Dendritic cell treated with granulocyte-macrophage colony-stimulating factor and Interleukin-4, amounts not matched to agents 40 ng/mL and 50 ng/mL, for 4 days (primary cell): ENCODE results near the gene PCDHA4.
"Not testable (repeated sequence)": the region's sequence is repeated elsewhere in the genome, so short reads cannot be mapped to it uniquely, and the experiment has no call there.

Source experiments
- H3K27ac Mint-ChIP-seq: one replicate; pipeline ENCODE4 v1.8.0; 2022; ENCODE audit warnings: mild to moderate bottlenecking, mixed read lengths
- H3K27me3 Mint-ChIP-seq: one replicate; pipeline ENCODE4 v1.8.0; 2022; ENCODE audit warnings: mild to moderate bottlenecking, mixed read lengths
- H3K36me3 Mint-ChIP-seq: one replicate; pipeline ENCODE4 v1.8.0; 2022; ENCODE audit warnings: low read depth, mixed read lengths
- H3K4me1 Mint-ChIP-seq: one replicate; pipeline ENCODE4 v1.8.0; 2022; ENCODE audit warnings: low read depth, mixed read lengths
- H3K4me3 Mint-ChIP-seq: one replicate; pipeline ENCODE4 v1.8.0; 2022; ENCODE audit warnings: mild to moderate bottlenecking, moderate library complexity, mixed read lengths
- H3K9me3 Mint-ChIP-seq: one replicate; pipeline ENCODE4 v1.8.0; 2022; ENCODE audit warnings: mixed read lengths
- intact Hi-C: fragments of 100-400 bp; cut with micrococcal nuclease; formaldehyde crosslinking; loops from one replicate; pipeline ENCODE4 v1.15.0; 2022

Gene PCDHA4

DNA sequence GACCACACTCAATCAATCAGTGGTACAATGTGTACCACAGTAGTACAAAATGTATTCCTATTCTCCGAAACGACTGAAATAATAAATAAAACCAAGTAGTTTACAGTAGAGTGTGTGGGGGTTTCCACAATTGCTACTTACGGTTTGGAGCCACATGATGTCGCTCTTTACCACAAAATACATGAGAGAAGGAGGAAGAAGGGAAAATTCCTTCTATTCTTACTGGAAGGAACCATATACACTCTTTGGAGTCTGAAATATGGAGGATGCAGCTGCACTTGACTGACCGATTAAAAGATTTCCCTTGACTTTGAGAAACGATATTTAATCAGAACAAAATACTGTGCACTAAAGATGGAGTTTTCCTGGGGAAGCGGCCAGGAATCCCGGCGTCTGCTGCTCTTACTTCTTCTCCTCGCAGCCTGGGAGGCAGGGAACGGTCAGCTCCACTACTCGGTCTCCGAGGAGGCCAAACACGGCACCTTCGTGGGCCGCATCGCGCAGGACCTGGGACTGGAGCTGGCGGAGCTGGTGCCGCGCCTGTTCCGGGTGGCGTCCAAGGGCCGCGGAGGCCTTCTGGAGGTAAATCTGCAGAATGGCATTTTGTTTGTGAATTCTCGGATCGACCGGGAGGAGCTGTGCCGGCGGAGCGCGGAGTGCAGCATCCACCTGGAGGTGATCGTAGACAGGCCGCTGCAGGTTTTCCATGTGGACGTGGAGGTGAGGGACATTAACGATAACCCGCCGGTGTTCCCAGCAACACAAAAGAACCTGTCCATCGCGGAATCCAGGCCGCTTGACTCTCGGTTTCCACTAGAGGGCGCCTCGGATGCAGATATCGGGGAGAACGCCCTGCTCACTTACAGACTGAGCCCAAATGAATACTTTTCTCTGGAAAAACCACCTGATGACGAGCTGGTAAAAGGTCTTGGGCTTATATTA lies at the start of gene PCDHA4:
Gene PCDHA4, plus strand, starts transcription at position 235 of the 942 bp plus-strand sequence.
- Mint-ChIP-seq H3K4me3 (no peak within 1 kb of the TSS), H3K36me3 (no peaks in the 10 kb centered on the region), H3K4me1 (no peaks in the 10 kb centered on the region), H3K27me3 (peaks cover 24% of the 10 kb centered on the region), H3K27ac (no peak within 1 kb of the TSS), H3K9me3 (peaks cover 53% of the 10 kb centered on the region)
- intact Hi-C loops, result no loop called here

DNA sequence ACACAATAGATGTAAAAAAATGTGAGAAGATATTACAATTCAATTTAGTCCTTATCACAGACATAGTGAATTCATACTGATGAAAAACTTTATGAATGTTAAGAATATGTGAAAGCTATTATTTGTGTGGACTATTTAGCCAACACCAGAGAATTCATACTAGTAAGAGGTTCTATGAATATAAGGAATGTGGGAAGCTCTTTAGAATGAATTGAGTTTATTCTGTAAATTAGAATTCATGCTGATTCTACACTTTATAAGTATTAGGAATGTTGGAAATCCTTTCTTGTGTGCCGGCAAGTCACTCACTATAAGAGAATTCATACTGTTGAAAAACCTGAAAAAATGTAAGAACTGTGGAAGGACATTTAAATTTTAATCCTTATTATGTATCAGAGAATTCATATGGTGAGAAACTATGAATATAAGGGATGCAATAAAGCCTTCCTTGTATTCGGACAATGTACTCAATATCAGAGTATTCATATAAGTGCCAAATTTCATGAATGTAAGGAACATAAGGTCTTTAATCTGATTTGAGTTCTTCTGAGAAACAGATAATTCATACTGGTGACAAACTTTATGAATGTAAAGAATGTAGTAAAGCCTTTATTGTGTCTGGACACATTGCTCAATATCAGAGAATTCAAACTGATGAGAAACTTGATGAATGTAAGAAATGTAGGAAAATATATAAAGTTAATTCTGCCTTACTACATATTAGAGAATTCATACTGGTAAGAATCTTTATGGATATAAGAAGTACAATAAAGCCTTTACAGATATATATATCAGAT lies 42.5 kb upstream of the PCDHA4 start:
- H3K4me3 Mint-ChIP-seq, result no peak overlapping the region
- H3K27ac Mint-ChIP-seq, result no peak overlapping the region
- intact Hi-C loops, result loop anchor here (10.0 kb wide), 1 partner anchor 550 kb away; no protein-coding TSS in a partner anchor
- H3K36me3 Mint-ChIP-seq, result no peaks in the 10 kb centered on the region
- H3K27me3 Mint-ChIP-seq, result no peaks in the 10 kb centered on the region
- peaks cover 91% of the 10 kb centered on the region for H3K9me3 Mint-ChIP-seq
- H3K4me1 Mint-ChIP-seq, result no peaks in the 10 kb centered on the region

DNA sequence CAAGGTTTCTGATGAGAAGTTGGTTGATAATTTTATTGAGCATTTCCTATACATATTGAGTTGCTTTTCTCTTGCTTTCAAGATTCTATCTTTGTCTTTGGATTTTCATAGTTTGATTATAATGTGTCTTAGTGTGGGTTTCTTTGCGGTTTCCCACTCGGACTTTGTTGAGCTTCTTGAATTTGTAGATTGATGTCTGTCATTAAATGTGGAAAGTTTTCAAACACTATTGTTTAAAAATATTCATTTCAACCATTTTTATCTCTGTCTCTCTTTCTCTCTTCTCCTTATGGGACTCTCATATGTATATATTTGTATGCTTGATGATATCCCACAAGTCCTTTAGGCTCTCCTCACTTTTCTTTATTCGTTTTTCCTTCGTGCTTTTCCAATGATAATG lies 39.4 kb upstream of the PCDHA4 start:
- H3K9me3 Mint-ChIP-seq, result peaks cover 82% of the 10 kb centered on the region
- no peaks in the 10 kb centered on the region for H3K27me3 Mint-ChIP-seq
- no peaks in the 10 kb centered on the region for H3K36me3 Mint-ChIP-seq
- intact Hi-C loops, result loop anchor here (10.0 kb wide), 1 partner anchor 547 kb away; no protein-coding TSS in a partner anchor
- no peak overlapping the region for H3K27ac Mint-ChIP-seq
- H3K4me3 Mint-ChIP-seq, result no peak overlapping the region
- H3K4me1 Mint-ChIP-seq, result no peaks in the 10 kb centered on the region

DNA sequence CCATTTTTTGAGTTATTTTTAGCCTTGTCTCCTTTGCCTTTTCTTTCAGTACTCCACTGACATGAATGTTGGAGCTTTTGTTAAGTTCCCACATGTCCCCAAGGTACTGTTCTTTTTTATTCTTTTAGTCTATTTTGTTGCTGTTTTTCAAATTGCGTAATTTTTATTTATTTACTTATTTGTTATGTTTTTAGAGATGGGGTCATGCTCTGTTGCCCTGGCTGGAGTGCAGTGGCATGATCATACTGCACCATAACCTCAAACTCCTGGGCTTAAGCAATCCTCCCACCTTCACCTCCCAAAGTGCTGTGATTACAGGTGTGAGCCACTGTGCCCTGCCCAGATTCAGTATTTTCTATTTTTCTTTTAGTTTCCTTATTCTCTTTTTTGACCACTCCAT lies 26.4 kb upstream of the PCDHA4 start:
- Mint-ChIP-seq H3K36me3 (no peaks in the 10 kb centered on the region), H3K4me3 (no peak overlapping the region), H3K9me3 (peaks cover 91% of the 10 kb centered on the region), H3K27me3 (no peaks in the 10 kb centered on the region), H3K27ac (no peak overlapping the region), H3K4me1 (no peaks in the 10 kb centered on the region)
- intact Hi-C loops, result no loop called here

DNA sequence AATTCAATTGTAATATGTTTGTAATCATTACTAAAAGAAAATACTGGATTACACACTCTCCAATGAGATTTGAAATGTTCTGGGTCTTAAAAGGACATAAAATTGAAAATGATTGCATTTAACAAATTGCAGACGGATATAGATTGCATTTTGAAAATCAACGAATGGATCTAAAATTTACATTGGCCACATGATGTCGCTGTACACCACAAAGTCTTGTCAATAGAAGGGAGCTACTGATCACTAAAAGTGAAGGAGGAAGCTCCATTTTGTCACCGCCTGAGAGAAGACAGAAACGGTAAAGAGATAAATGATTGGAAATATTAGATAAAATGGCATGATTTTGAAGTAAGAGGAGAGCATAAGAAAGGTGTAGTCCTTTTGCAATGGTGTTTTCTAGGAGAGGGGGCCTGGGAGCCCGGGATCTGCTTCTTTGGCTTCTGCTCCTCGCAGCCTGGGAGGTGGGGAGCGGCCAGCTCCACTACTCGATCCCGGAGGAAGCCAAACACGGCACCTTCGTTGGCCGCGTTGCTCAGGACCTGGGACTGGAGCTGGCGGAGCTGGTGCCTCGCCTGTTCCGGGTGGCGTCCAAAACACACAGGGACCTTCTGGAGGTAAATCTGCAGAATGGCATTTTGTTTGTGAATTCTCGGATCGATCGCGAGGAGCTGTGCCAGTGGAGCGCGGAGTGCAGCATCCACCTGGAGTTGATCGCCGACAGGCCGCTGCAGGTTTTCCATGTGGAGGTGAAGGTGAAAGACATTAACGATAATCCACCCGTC lies 20.8 kb upstream of the PCDHA4 start, which contains the start of gene PCDHA1:
Gene PCDHA1, plus strand, starts transcription at position 236 of the 782 bp plus-strand sequence.
- H3K27me3 Mint-ChIP-seq, result peaks cover 31% of the 10 kb centered on the region
- H3K9me3 Mint-ChIP-seq, result peaks cover 77% of the 10 kb centered on the region
- H3K36me3 Mint-ChIP-seq, result no peaks in the 10 kb centered on the region
- no peak within 1 kb of the TSS for H3K27ac Mint-ChIP-seq
- intact Hi-C loops, result no loop called here
- H3K4me3 Mint-ChIP-seq, result no peak within 1 kb of the TSS
- no peaks in the 10 kb centered on the region for H3K4me1 Mint-ChIP-seq

DNA sequence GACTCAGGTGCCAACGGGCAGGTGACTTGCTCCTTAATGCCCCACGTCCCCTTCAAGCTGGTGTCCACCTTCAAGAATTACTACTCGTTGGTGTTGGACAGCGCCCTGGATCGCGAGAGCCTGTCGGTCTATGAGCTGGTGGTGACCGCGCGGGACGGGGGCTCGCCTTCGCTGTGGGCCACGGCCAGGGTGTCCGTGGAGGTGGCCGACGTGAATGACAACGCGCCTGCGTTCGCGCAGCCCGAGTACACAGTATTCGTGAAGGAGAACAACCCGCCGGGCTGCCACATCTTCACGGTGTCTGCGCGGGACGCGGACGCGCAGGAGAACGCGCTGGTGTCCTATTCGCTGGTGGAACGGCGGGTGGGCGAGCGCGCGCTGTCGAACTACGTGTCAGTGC lies 19.4 kb upstream of the PCDHA4 start:
- H3K4me3 Mint-ChIP-seq, H3K27ac Mint-ChIP-seq, intact Hi-C loops, H3K4me1 Mint-ChIP-seq, H3K36me3 Mint-ChIP-seq: not testable (repeated sequence)
- H3K9me3 Mint-ChIP-seq, result peaks cover 76% of the 10 kb centered on the region
- H3K27me3 Mint-ChIP-seq, result peaks cover 31% of the 10 kb centered on the region

DNA sequence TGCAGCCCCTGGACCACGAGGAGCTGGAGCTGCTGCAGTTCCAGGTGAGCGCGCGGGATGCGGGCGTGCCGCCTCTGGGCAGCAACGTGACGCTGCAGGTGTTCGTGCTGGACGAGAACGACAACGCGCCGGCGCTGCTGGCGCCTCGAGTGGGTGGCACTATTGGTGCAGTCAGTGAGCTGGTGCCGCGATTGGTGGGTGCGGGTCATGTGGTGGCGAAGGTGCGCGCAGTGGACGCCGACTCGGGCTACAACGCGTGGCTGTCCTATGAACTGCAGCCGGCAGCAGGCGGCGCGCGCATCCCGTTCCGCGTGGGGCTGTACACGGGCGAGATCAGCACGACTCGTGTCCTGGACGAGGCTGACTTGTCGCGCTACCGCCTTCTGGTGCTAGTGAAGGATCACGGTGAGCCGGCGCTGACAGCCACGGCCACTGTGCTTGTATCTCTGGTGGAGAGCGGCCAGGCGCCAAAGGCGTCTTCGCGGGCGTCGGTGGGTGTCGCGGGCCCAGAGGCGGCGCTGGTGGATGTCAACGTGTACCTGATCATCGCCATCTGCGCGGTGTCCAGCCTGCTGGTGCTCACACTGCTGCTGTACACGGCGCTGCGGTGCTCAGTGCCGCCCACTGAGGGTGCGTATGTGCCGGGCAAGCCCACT lies 18.9 kb upstream of the PCDHA4 start:
- Mint-ChIP-seq H3K27me3 (peaks cover 31% of the 10 kb centered on the region), H3K9me3 (peaks cover 76% of the 10 kb centered on the region)
- H3K36me3 Mint-ChIP-seq, intact Hi-C loops, H3K4me3 Mint-ChIP-seq, H3K27ac Mint-ChIP-seq, H3K4me1 Mint-ChIP-seq: not testable (repeated sequence)

DNA sequence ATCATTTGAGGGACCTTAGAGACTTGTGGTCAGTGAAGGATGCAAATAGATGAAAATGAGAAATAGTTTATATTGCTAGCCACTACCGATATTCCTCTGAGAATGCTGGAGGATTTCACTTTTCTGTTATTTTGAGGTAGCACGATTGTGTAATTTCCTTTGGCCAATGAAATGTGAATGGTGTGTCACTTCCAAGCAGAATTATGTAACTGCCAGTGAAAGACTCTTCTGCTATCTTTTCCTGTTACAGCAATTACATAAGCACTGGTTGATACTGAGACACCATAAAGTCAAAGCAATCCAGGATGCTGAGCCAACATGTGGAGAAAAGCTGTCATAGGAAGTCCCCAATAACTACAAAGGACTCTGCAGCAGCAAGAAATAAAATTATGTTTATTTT lies 15.8 kb upstream of the PCDHA4 start:
- intact Hi-C loops, result no loop called here
- Mint-ChIP-seq H3K4me1 (no peaks in the 10 kb centered on the region), H3K27me3 (peaks cover 41% of the 10 kb centered on the region), H3K27ac (no peak overlapping the region), H3K36me3 (no peaks in the 10 kb centered on the region), H3K9me3 (peaks cover 81% of the 10 kb centered on the region), H3K4me3 (no peak overlapping the region)

DNA sequence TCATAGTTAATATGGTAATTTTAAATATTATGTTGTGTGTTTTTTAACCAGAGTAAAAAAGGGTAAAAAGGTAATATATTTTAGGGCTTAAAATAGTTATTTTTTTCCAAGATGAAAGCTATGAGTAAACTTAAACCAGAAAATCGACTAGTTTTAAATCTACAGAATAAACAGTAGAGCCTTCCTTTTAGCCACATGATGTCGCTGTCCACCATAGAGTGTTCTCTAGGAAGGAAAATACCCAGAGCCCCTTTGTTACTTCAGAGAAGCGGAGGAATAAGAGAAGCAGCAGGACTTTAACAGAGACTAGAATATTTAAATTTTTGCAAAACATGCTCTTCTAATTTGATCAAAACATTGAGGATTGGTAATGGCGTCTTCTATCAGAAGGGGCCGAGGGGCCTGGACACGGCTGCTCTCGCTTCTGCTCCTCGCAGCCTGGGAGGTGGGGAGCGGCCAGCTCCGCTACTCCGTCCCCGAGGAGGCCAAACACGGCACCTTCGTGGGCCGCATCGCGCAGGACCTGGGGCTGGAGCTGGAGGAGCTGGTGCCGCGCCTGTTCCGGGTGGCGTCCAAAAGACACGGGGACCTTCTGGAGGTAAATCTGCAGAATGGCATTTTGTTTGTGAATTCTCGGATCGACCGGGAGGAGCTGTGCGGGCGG lies 12.1 kb upstream of the PCDHA4 start, which contains the start of gene PCDHA2:
Gene PCDHA2, plus strand, starts transcription at position 258 of the 664 bp plus-strand sequence.
- H3K4me1 Mint-ChIP-seq, result no peaks in the 10 kb centered on the region
- no peak within 1 kb of the TSS for H3K4me3 Mint-ChIP-seq
- H3K27ac Mint-ChIP-seq, result no peak within 1 kb of the TSS
- H3K9me3 Mint-ChIP-seq, result peaks cover 60% of the 10 kb centered on the region
- intact Hi-C loops, result no loop called here
- no peaks in the 10 kb centered on the region for H3K36me3 Mint-ChIP-seq
- H3K27me3 Mint-ChIP-seq, result peaks cover 17% of the 10 kb centered on the region

DNA sequence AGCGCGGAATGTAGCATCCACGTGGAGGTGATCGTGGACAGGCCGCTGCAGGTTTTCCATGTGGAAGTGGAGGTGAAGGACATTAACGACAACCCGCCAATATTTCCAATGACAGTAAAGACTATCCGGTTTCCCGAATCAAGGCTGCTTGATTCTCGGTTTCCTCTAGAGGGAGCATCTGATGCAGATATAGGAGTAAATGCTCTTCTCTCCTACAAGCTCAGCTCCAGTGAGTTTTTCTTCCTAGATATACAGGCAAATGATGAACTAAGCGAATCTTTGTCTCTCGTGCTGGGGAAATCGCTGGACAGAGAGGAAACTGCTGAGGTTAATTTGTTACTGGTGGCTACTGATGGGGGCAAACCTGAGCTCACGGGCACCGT lies 11.6 kb upstream of the PCDHA4 start:
- Mint-ChIP-seq H3K27ac (no peak overlapping the region), H3K27me3 (peaks cover 17% of the 10 kb centered on the region), H3K4me3 (no peak overlapping the region), H3K4me1 (no peaks in the 10 kb centered on the region), H3K9me3 (peaks cover 57% of the 10 kb centered on the region), H3K36me3 (no peaks in the 10 kb centered on the region)
- intact Hi-C loops, result no loop called here

DNA sequence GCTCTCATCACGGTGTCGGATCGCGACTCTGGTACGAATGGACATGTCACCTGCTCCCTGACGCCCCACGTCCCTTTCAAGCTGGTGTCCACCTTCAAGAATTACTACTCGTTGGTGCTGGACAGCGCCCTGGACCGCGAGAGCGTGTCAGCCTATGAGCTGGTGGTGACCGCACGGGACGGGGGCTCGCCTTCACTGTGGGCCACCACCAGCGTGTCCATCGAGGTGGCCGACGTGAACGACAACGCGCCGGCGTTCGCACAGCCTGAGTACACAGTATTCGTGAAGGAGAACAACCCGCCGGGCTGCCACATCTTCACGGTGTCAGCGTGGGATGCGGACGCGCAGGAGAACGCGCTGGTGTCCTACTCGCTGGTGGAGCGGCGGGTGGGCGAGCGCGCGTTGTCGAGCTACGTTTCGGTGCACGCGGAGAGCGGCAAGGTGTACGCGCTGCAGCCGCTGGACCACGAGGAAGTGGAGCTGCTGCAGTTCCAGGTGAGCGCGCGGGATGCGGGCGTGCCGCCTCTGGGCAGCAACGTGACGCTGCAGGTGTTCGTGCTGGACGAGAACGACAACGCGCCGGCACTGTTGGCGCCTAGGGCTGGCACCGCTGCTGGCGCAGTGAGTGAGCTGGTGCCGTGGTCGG lies 10.7 kb upstream of the PCDHA4 start:
- intact Hi-C loops, H3K36me3 Mint-ChIP-seq, H3K4me1 Mint-ChIP-seq, H3K27ac Mint-ChIP-seq, H3K4me3 Mint-ChIP-seq: not testable (repeated sequence)
- Mint-ChIP-seq H3K9me3 (peaks cover 60% of the 10 kb centered on the region), H3K27me3 (peaks cover 20% of the 10 kb centered on the region)

DNA sequence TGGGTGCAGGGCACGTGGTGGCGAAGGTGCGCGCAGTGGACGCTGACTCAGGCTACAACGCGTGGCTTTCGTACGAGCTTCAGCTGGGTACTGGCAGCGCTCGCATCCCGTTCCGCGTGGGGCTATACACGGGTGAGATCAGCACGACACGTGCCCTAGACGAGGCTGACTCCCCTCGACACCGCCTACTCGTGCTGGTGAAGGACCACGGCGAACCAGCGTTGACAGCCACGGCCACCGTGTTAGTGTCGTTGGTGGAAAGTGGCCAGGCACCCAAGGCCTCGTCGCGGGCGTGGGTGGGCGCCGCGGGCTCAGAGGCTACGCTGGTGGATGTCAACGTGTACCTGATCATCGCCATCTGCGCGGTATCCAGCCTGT lies 10.2 kb upstream of the PCDHA4 start:
- Mint-ChIP-seq H3K4me3 (no peak overlapping the region), H3K9me3 (peaks cover 62% of the 10 kb centered on the region), H3K36me3 (no peaks in the 10 kb centered on the region), H3K27me3 (peaks cover 22% of the 10 kb centered on the region), H3K27ac (no peak overlapping the region), H3K4me1 (no peaks in the 10 kb centered on the region)
- intact Hi-C loops, result no loop called here
